GM21367 (cell line): Measurements from ENCODE around the gene SLC9A4.

Source experiments
- ATAC-seq: cut with Tn5 transposase; IDR thresholded peaks from one replicate; pipeline ENCODE4 v1.9.1; 2021; ENCODE audit not compliant: unreplicated experiment

Gene SLC9A4

GRCh38 chr2:102498414-102498813, 25.4 kb downstream of the SLC9A4 start:
- ATAC-seq: no peak

- no peak for ATAC-seq
These were observed 26.5 kb downstream of the SLC9A4 start for GRCh38 chr2:102499558-102499957.

GRCh38 chr2:102502576-102502975, 29.6 kb downstream of the SLC9A4 start:
- no peak for ATAC-seq

GRCh38 chr2:102504833-102505232, 31.8 kb downstream of the SLC9A4 start:
- ATAC-seq: no peak

- ATAC-seq: no peak
These were observed 32.3 kb downstream of the SLC9A4 start for GRCh38 chr2:102505290-102505689.

- ATAC-seq: no peak
These were observed 33.7 kb downstream of the SLC9A4 start for GRCh38 chr2:102506743-102507142.

GRCh38 chr2:102508863-102509262, 35.8 kb downstream of the SLC9A4 start:
- ATAC-seq: no peak

- no peak for ATAC-seq
These were observed 36.7 kb downstream of the SLC9A4 start for GRCh38 chr2:102509749-102510148.

- no peak for ATAC-seq
These were observed 38.0 kb downstream of the SLC9A4 start for GRCh38 chr2:102510791-102511575.

- ATAC-seq: no peak
These were observed 39.1 kb downstream of the SLC9A4 start for GRCh38 chr2:102512161-102512560.

GRCh38 chr2:102513355-102513939, 40.4 kb downstream of the SLC9A4 start:
- ATAC-seq: no peak

GRCh38 chr2:102514061-102514785, 41.2 kb downstream of the SLC9A4 start:
- ATAC-seq: no peak

GRCh38 chr2:102515851-102516250, 42.8 kb downstream of the SLC9A4 start:
- ATAC-seq: no peak

- no peak for ATAC-seq
These were observed 45.1 kb downstream of the SLC9A4 start for GRCh38 chr2:102518170-102518569.

- ATAC-seq: peak; percentile 80
These were observed 47.0 kb downstream of the SLC9A4 start for GRCh38 chr2:102520009-102520408.

- ATAC-seq: no peak
These were observed 47.8 kb downstream of the SLC9A4 start for GRCh38 chr2:102520801-102521200.

- no peak for ATAC-seq
These were observed 49.1 kb downstream of the SLC9A4 start for GRCh38 chr2:102522162-102522561.

- no peak for ATAC-seq
These were observed 49.9 kb downstream of the SLC9A4 start for GRCh38 chr2:102522890-102523289.

GRCh38 chr2:102523651-102524050, 50.6 kb downstream of the SLC9A4 start:
- ATAC-seq: no peak

GRCh38 chr2:102527086-102527485, 54.1 kb downstream of the SLC9A4 start:
- ATAC-seq: no peak

GRCh38 chr2:102538491-102538890, 65.5 kb downstream of the SLC9A4 start:
- ATAC-seq: no peak

GRCh38 chr2:102540882-102541281, 67.9 kb downstream of the SLC9A4 start:
- ATAC-seq: no peak
